ENCODE data around the gene NR2E1.
A peak's percentile ranks its signal among the peaks of the same experiment; 100 is the strongest.

Gene NR2E1

GRCh38 chr6:108211671-108212070, 45.8 kb downstream of the NR2E1 start:
- DNase-seq: no peak

- no peak for DNase-seq
Observed at GRCh38 chr6:108222064-108222463, 56.2 kb downstream of the NR2E1 start.

DNA sequence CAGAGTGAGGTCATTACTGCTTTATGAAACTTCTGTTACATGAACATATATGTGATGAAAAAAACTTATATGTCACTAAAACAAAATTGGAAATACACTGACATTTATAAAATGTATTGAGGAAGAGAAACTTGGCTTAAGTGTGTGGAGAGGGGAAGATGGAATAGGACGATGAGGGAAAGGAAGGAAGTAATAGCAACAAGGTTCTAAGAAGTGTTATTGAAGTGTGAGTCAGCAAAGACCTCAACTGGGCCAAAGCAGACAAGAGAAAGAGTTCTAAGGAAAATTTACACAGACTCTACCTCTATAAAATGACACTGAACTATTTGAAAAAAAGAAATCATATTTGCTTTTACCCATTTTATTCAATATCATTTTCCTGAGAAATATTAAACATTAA, 56.7 kb downstream of the NR2E1 start:
- peak; percentile 13 for DNase-seq

DNA sequence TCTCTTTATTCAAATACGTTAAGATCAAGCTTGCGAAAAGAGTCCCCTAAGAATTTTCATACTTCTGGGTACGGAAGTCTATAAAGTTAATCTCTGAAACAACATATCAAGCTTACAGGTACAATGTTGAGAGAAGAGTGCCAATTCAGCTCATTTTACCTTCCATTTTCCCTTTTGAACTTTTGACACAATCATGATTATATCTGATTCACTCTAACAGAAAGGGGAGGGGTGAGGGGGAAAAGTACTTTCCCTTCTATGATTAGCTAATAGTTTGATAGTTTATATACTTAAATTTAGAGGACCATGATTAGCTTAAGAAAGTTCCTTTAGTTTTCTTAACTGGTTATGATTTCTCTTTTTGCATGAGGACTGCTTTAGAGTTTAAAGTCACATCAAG, 61.5 kb downstream of the NR2E1 start:
- DNase-seq: no peak

GRCh38 chr6:108228416-108228815, 62.6 kb downstream of the NR2E1 start:
- no peak for DNase-seq

DNA sequence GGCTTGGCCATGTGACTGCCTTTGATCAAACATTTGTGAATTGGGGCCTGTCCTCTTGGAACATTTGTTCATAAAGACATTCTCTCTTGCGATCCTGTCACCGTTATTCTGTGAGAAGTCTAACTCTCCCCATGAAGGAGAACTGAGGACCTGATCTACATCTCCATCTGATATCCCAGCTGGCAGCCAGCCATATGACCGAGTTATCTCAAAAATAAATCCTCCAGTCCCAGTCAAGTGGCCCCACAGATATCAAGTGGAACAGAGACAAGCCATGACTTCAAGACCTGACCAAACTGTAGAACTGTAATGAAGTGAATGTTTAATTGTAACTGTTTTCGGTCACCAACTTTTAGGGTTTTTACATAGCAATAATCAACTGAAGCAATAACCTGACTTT, 69.3 kb downstream of the NR2E1 start:
- no peak for DNase-seq

GRCh38 chr6:108236791-108237190, 71.0 kb downstream of the NR2E1 start:
- DNase-seq: no peak

- DNase-seq: no peak
Observed at GRCh38 chr6:108238322-108238721, 72.5 kb downstream of the NR2E1 start.

Measured in GDM1 (cell line).